Measurements from ENCODE around the gene AKNA.

Gene AKNA

DNA sequence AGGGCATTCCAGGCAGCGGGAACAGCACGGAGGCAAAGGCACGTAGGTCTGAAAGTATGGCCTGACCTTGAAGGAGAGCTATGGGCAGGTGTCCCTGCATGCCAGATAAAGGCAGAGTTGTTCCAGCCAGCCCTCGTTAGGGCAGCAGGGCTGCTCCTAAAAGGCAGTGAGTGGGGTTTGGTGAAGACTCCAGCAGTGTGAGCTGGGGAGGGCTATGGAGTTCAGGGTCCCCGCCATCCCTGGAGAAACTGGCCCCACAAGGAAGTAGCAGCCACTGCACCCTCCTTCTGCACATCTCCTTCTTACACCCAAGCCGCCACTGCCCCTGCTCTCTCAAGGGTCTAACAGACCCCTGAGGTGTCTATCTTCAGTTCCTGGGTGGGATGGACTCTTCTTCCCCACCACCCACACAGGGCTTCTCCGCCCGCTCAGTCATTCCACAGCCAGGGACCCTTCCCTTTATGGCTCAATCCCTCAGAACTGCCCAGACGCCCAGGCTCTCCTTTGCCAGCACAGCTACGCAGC is 1.4 kb downstream of the AKNA start:
- Histone ChIP-seq H3K4me1 (peaks cover 72 to 82% (median 76%) of the 10 kb centered on the region in 10 experiments), H3K4me3 (peak overlapping the region; percentile 71 to 96 (median 92)), H4K20me1 (peaks cover 0 to 49% (median 22%) of the 10 kb centered on the region in 11 experiments; a peak in 13 of 22 replicates), H3K9ac (peak overlapping the region; percentile 85 to 99 (median 95)), H3K4me2 (peak overlapping the region; percentile 94 to 99 (median 98)), H3K27ac (peak overlapping the region; percentile 85 to 98 (median 96)), H3K27me3 (no peaks in the 10 kb centered on the region), H3K36me3 (peaks cover 10 to 48% (median 28%) of the 10 kb centered on the region in 11 experiments), H3K9me3 (replicated peaks in 1 of 11) (no peaks in the 10 kb centered on the region)
- no peak for TF ChIP-seq Cebpa-rat (IDR thresholded peaks at IDR 0.05)

DNA sequence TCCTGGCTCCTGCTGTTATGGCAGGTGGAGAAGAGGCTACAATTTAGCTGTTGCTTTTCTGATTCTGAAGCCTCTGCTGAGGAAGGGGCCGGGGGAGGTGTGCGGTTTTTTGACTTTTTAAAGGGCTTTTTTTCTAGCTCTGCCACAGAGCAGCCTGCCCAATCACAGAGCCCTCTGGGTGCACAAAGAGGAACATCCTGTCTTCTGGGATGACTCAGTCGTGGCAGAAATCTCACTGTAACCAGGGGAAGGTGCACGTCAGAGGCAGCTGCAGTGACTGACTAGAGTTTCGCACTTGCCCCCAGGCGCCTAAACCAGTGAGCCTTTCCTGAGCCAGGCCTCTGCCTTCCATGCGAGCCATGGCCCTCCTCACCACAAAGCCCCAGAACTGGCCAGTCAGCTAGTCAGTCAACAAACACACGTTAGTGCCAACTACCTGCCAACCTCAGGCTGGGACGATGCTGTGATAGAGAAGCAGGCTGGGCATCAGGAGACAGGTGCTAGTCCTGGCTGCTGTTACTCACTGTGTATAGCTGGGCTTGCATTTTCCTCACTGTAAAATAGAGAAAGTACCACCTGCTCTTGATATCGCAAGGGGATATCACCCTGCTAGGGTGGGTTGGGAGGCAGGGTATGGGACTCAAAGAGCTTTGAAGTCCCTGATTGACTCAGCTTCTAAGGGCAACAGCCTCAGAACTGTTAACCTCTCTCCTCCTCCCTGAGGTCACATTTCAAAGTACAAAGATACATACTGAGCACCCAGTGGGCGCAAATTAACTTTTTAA is 2.2 kb downstream of the AKNA start:
- H3K4me3 ChIP-seq, result peak overlapping the region; percentile 71 to 96 (median 92)
- no peaks in the 10 kb centered on the region for H3K27me3 ChIP-seq
- peak in 3 of 11 experiments; percentile 21 to 66 (median 31); a peak in 3 of 22 replicates for TF ChIP-seq Cebpa-rat (IDR thresholded peaks at IDR 0.05)
- peaks cover 71 to 81% (median 76%) of the 10 kb centered on the region in 10 experiments for H3K4me1 ChIP-seq
- peaks cover 0 to 56% (median 29%) of the 10 kb centered on the region in 11 experiments; a peak in 14 of 22 replicates for H4K20me1 ChIP-seq
- peak overlapping the region; percentile 94 to 99 (median 98) for H3K4me2 ChIP-seq
- peak overlapping the region; percentile 85 to 98 (median 96) for H3K27ac ChIP-seq
- H3K36me3 ChIP-seq, result peaks cover 15 to 50% (median 29%) of the 10 kb centered on the region in 11 experiments
- no peaks in the 10 kb centered on the region for H3K9me3 ChIP-seq (replicated peaks in 1 of 11)
- peak overlapping the region; percentile 85 to 99 (median 95) for H3K9ac ChIP-seq

DNA sequence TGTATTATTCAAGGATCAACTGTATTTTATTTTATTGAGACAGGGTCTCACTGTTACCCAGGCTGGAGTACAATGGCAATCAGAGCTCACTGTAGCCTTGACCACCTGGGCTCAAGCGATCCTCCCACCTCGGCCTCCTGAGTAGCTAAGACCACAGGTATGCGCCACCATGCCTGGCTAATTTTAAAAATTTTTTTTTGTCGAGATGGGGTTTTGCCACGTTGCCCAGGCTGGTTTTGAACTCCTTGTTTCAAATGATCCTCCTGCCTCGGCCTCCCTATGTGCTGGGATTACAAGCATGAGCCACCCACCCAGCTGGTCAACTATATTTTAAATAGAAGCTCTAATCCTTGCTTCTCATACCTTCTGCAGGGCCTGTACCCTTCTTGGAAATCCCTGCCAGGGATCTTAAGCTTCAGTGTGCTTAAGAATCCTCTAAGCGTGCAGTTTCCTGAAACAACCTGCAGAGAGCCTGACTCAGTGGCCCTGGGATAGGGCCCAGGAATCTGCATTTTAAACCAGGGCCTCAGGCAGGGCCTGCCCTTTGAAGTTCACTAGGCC is 2.9 kb downstream of the AKNA start:
- peak overlapping the region; percentile 67 to 98 (median 96) for H3K27ac ChIP-seq
- peak overlapping the region; percentile 47 to 96 (median 92) for H3K4me3 ChIP-seq
- H3K36me3 ChIP-seq, result peaks cover 22 to 57% (median 36%) of the 10 kb centered on the region in 11 experiments
- peak overlapping the region; percentile 94 to 99 (median 98) for H3K4me2 ChIP-seq
- H3K4me1 ChIP-seq, result peaks cover 70 to 79% (median 75%) of the 10 kb centered on the region in 10 experiments
- H3K27me3 ChIP-seq, result no peaks in the 10 kb centered on the region
- TF ChIP-seq Cebpa-rat (IDR thresholded peaks at IDR 0.05), result no peak
- peaks cover 0 to 56% (median 34%) of the 10 kb centered on the region in 11 experiments; a peak in 14 of 22 replicates for H4K20me1 ChIP-seq
- peak overlapping the region; percentile 70 to 99 (median 95); a peak in 21 of 22 replicates for H3K9ac ChIP-seq
- H3K9me3 ChIP-seq (replicated peaks in 1 of 11), result no peaks in the 10 kb centered on the region

DNA sequence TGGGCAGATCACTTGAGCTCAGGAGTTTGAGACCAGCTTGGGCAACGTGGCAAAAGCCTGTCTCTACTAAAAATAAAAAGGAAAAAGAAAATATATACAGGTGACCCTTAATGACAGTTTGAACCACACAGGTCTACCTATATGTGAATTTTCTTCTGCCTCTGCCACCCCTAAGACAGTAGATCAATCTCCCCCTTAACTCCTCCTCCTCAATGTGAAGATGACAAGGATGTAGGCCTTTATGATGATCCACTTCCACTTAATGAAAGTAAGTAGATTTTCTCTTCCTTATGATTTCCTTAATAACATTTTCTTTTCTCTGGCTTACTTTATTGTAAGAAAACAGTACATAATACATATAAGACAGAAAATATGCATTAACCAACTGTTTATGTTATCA is 3.4 kb downstream of the AKNA start:
- Histone ChIP-seq H3K4me3 (peak overlapping the region; percentile 47 to 96 (median 92)), H3K4me1 (peaks cover 70 to 79% (median 74%) of the 10 kb centered on the region in 10 experiments), H3K27me3 (no peaks in the 10 kb centered on the region), H3K9me3 (replicated peaks in 1 of 11) (no peaks in the 10 kb centered on the region), H3K36me3 (peaks cover 28 to 63% (median 41%) of the 10 kb centered on the region in 11 experiments), H3K4me2 (peak overlapping the region; percentile 94 to 99 (median 98)), H4K20me1 (peaks cover 0 to 58% (median 35%) of the 10 kb centered on the region in 11 experiments; a peak in 14 of 22 replicates), H3K27ac (peak overlapping the region; percentile 67 to 98 (median 96); a peak in 21 of 22 replicates), H3K9ac (peak overlapping the region; percentile 70 to 99 (median 95); a peak in 21 of 22 replicates)
- TF ChIP-seq Cebpa-rat (IDR thresholded peaks at IDR 0.05), result no peak

- no peaks in the 10 kb centered on the region for H3K9me3 ChIP-seq (replicated peaks in 1 of 11)
- H3K36me3 ChIP-seq, result peaks cover 34 to 69% (median 48%) of the 10 kb centered on the region in 11 experiments
- H3K4me2 ChIP-seq, result peak overlapping the region; percentile 94 to 99 (median 98)
- H3K4me1 ChIP-seq, result peaks cover 70 to 79% (median 74%) of the 10 kb centered on the region in 10 experiments
- H3K27me3 ChIP-seq, result no peaks in the 10 kb centered on the region
- H3K9ac ChIP-seq, result peak overlapping the region; percentile 70 to 99 (median 95)
- H3K27ac ChIP-seq, result peak overlapping the region; percentile 67 to 98 (median 96)
- H3K4me3 ChIP-seq, result peak overlapping the region; percentile 47 to 96 (median 92)
- H4K20me1 ChIP-seq, result peaks cover 0 to 65% (median 42%) of the 10 kb centered on the region in 11 experiments; a peak in 14 of 22 replicates
- TF ChIP-seq Cebpa-rat (IDR thresholded peaks at IDR 0.05), result no peak
Measured at GRCh38 chr9:114383521-114384231, 4.1 kb downstream of the AKNA start.

- Histone ChIP-seq H3K9me3 (replicated peaks in 1 of 11) (no peaks in the 10 kb centered on the region), H3K36me3 (peaks cover 42 to 77% (median 56%) of the 10 kb centered on the region in 11 experiments), H3K27ac (peak overlapping the region; percentile 67 to 98 (median 96)), H3K4me2 (peak overlapping the region; percentile 94 to 99 (median 98)), H3K4me3 (peak overlapping the region; percentile 47 to 96 (median 92)), H3K27me3 (no peaks in the 10 kb centered on the region), H3K9ac (peak overlapping the region; percentile 70 to 99 (median 95)), H4K20me1 (peaks cover 0 to 69% (median 44%) of the 10 kb centered on the region in 11 experiments; a peak in 14 of 22 replicates), H3K4me1 (peaks cover 71 to 79% (median 74%) of the 10 kb centered on the region in 10 experiments)
- TF ChIP-seq Cebpa-rat (IDR thresholded peaks at IDR 0.05), result 0 out of 22 replicates have a peak, but pooled peaks of 1 of the 11 experiments have one; percentile 12
Measured at GRCh38 chr9:114382699-114383520, 4.9 kb downstream of the AKNA start.

GRCh38 chr9:114378883-114379282 is 8.9 kb downstream of the AKNA start:
- Histone ChIP-seq H3K36me3 (peaks cover 74 to 97% (median 87%) of the 10 kb centered on the region in 11 experiments), H3K27ac (peak overlapping the region; percentile 19 to 100 (median 73); a peak in 21 of 22 replicates)

More at GRCh38 chr9:114378883-114379282, 8.9 kb downstream of the AKNA start:
- H3K9ac ChIP-seq, result peak overlapping the region in 6 of 11 experiments; percentile 19 to 44 (median 38); a peak in 4 of 22 replicates
- TF ChIP-seq Cebpa-rat (IDR thresholded peaks at IDR 0.05), result no peak
- no peaks in the 10 kb centered on the region for H3K27me3 ChIP-seq
- peaks cover 0 to 58% (median 40%) of the 10 kb centered on the region in 11 experiments; a peak in 13 of 22 replicates for H4K20me1 ChIP-seq
- H3K9me3 ChIP-seq (replicated peaks in 1 of 11), result no peaks in the 10 kb centered on the region
- peaks cover 85 to 98% (median 94%) of the 10 kb centered on the region in 10 experiments for H3K4me1 ChIP-seq
- H3K4me2 ChIP-seq, result peak overlapping the region; percentile 3 to 98 (median 55); a peak in 20 of 22 replicates
- no peak overlapping the region for H3K4me3 ChIP-seq

Data from BLaER1 treated with 17β-estradiol and CSF1 and Interleukin-3, amounts not matched to agents 10 nM and 100 nM (cell line).